Erythroblast (primary cell): ENCODE results near the gene MACROD2.

ENCODE experiments used
- GATA1 ChIP-seq: IDR thresholded peaks from 2 replicates; pipeline ENCODE4 v1.6.1; 2011; ENCODE audit warnings: low read depth, mild to moderate bottlenecking, control low read depth, low read length, moderate library complexity
- POLR2A ChIP-seq: IDR thresholded peaks from 2 replicates; pipeline ENCODE4 v1.6.1; 2011; ENCODE audit warnings: mild to moderate bottlenecking, low read length

GRCh38 chr20:15166744-15167143 is 1171.4 kb downstream of the MACROD2 start:
- TF ChIP-seq POLR2A (no peak), GATA1 (no peak)
